LNCAP (cell line): ENCODE measurements around the gene BTG2.

Source experiments
- TF ChIP-seq, protein P1 (sequence below): fragments of 450-650 bp; IDR thresholded peaks from 2 replicates; pipeline ENCODE4 v1.5.1; 2017; ENCODE audit warnings: mild to moderate bottlenecking

BTG2 gene

DNA sequence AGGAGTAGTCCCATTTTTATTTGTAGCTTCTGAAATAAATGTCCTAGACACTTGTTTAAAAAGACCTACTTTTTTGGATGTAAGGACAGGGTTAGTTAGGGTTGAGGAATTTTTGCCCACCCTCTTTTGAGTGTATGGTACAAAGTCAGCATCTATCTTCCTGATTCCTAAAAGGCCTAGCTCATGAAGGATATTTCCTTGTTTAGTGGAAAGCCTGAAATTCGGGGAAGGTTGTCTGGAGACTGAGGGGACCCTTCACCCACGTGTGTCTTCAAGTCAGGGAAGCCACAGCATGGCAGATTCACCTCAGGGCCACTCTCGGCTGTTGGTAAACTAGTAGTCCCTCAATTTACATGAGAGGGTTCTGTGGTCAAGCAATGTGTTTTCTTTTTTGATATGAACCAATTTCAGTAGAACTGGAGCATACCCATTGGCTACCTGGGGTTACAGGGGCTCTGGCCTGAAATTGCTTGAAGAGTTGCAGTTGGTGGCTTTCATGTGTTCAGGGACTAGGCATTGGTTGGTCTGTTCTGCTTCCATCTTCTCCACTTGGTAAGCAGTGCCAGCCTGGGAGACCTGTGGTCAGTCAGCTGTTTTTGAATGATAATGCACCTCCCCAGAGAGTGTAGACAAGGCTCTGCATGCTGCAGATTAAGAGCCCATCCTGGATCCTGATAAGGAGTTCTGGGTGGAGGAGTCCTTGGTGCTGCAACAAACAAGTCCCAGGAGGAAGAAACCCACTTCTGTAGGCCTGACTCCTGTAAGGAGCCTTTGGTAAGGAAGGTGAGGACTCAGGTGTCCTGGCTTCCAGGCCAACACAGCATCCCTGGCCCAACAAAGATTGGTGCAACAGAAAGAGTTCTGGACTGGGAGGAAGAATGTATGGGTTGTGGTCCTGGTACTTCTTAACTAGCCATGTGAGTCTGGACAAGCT lies 6.3 kb downstream of the BTG2 start:
- TF ChIP-seq, protein P1, sequence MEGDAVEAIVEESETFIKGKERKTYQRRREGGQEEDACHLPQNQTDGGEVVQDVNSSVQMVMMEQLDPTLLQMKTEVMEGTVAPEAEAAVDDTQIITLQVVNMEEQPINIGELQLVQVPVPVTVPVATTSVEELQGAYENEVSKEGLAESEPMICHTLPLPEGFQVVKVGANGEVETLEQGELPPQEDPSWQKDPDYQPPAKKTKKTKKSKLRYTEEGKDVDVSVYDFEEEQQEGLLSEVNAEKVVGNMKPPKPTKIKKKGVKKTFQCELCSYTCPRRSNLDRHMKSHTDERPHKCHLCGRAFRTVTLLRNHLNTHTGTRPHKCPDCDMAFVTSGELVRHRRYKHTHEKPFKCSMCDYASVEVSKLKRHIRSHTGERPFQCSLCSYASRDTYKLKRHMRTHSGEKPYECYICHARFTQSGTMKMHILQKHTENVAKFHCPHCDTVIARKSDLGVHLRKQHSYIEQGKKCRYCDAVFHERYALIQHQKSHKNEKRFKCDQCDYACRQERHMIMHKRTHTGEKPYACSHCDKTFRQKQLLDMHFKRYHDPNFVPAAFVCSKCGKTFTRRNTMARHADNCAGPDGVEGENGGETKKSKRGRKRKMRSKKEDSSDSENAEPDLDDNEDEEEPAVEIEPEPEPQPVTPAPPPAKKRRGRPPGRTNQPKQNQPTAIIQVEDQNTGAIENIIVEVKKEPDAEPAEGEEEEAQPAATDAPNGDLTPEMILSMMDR = no peak

DNA sequence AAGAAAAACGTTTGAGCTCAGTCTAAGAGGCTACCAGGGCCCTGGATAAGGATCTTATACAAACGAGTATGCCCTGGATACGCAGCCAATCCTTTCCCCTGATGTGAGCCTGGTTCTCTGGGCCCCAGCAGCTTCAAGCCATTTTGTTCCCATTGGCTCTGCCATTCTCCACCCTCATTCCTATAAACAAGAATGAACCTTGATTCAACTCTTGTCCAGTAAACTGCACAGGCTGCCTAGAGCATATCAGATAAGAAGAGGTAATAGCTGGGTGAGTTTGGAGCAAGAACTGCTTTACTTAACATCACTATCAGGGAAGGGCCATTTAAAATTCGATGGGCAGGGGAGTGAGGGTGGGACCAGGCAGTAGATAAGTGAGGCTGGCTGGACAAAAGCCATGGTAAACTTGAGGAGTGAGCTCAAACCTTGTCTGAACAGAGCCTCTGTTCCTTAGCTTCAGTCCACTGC lies 11.3 kb downstream of the BTG2 start:
- TF ChIP-seq, protein P1 = no peak

DNA sequence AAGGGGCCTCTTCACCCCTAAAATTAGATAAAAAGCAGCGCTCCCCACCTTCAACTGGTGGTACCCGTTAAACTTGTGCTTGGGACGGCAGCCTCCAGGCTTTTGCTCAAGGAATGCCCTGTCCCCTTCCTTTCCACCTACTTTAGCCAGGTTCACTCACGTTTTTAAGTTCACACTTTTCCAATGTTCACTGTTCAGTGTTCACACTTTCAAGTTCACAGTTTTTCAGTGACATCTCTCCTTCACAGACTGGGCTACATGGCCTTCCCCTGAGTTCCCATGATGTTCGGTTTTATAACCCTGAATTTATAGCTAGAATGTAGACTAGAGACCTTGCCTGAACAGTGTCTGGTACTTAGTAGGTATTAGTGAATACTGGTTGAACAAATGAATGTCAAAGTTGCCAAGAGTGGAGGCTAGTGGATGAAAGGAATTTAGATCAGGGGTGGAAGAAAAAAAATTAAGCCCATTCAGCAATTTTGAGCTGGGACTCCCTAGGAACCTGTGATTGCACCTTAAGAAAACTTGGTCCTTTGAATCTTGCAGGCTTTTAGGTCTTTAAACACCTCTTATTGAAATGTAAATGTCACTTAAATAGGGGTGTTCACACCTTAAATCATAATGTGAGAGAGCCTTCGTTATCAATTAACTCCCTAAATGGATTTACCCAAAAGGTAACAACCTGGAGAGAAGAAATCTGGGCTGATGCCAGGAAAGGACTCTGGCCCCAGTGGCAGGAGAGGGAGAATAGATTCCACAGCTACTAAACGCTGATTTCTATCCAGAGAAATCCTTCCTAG lies 12.3 kb downstream of the BTG2 start:
- TF ChIP-seq, protein P1 = no peak

DNA sequence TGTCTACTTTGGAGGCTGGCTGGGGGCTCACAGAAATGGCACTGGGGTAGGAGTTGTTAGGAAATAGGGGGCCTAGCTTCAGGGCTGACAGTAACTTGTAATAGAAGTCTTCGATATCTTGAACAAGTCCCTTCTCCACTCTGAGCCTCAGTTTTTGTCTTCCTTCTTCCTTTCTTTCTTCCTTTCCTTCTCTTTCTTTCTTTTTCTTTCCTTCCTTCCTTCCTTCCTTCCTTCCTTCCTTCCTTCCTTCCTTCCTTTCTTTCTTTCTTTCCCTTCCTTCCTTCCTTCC lies 12.9 kb downstream of the BTG2 start:
- TF ChIP-seq, protein P1 = no peak

DNA sequence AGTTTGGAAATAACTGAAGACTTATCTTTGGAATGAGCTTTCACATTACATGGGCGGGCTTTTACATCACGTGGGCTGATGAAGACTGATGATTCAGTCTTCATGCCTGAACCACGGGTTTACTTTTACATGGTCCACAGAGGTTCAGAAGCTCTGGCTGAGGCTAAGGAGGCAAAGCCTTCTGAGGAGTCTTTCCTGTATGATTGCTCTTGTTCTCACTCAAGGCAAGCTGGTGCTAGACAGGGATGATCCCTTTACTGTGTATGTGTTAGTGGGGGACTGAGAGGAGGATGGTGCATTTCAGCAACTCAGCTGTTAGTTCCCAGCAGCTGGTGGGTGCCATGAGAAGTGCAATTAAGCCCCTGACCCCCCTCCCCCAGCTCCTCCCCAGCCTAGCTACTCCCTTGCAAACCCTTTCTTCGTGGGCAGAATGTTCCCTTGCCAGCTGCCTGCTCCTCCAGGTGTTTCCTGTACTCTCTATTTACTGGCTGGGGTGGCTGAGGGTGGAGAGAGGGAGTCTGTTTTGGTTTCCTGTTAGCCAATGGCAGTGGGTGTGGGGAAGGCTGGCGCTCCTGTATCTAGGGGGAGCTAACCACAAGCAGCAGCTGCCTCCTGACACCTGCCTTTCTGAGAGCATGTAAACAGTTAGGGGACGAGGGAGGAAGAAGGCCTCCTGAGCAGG lies 15.4 kb downstream of the BTG2 start:
- TF ChIP-seq, protein P1 = no peak

DNA sequence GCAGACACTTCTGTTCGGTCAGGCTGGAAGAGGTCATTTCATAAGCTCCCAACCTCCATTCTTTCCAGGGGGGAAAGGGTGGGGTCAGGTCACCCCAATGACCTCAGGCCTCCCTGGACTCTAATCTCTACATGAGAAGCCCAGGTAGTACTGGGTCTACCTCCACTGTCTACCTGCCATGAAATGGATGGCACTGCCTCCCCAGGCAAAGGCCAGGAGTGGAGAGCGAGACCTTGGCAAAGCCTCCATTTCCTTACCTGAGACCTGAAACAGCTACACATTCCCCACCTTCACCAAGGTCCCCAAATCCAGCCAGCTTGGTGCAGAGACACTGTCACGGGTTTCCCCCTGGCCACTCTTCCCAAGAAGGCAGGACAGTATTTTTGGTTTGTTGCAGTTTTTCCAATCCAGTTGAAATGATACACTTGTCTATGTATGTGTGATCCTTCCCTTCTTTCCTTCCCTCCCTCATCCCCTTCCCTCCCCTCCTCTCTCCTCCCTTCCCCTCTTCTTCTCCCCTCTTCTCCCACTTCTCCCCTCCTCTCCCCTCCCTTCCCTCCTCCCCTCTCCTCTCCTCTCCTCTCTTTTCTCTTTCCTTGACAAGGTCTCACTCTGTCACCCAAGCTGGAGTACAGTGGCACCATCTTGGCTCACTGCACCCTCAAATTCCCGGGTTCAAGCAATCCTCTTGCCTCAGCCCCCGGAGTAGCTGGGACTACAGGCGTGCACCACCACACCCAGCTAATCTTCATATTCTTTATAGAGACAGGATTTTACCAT lies 16.1 kb downstream of the BTG2 start:
- TF ChIP-seq, protein P1 = no peak
